HepG2 (cell line): ENCODE measurements around the gene NDUFS5. TPM values are rescaled to one million over a fixed set of nuclear protein-coding genes. Genes with fewer than 3 reads are reported as not detected.

Experiments used
- ELF3 ChIP-seq: IDR thresholded peaks from 2 replicates; pipeline ENCODE4 v1.6.1; 2016; ENCODE audit warnings: missing genetic modification reagents, missing compliant biosample characterization
- EZH2 ChIP-seq: conservative IDR thresholded peaks from 2 replicates; pipeline ENCODE4 v1.6.1; 2012; ENCODE audit warnings: mild to moderate bottlenecking, low read depth, low read length, moderate library complexity
- HCFC1 ChIP-seq: fragments of 150-350 bp; IDR thresholded peaks from 2 replicates; pipeline ENCODE4 v1.6.1; 2014; ENCODE audit warnings: low read depth, low read length
- HMG20A ChIP-seq: IDR thresholded peaks from 2 replicates; pipeline ENCODE4 v1.6.1; 2016; ENCODE audit warnings: borderline replicate concordance
- HNF1B ChIP-seq: sonication (generic); formaldehyde crosslinking; IDR thresholded peaks from 2 replicates; pipeline ENCODE4 v1.5.1; 2020; ENCODE audit warnings: mild to moderate bottlenecking, moderate library complexity, missing genetic modification reagents
- ISL2 ChIP-seq: sonication (generic); formaldehyde crosslinking; IDR thresholded peaks from 2 replicates; pipeline ENCODE4 v1.5.0; 2020; ENCODE audit warnings: missing genetic modification reagents
- JUNB ChIP-seq: sonication (generic); formaldehyde crosslinking; IDR thresholded peaks from 2 replicates; pipeline ENCODE4 v1.8.0; 2022; ENCODE audit warnings: missing genetic modification reagents, mild to moderate bottlenecking, borderline replicate concordance
- KDM4B ChIP-seq: sonication (generic); formaldehyde crosslinking; IDR thresholded peaks from 2 replicates; pipeline ENCODE4 v1.4.0; 2020; ENCODE audit warnings: missing genetic modification reagents
- MTF2 ChIP-seq: sonication (generic); formaldehyde crosslinking; IDR thresholded peaks from 2 replicates; pipeline ENCODE4 v1.5.0; 2020; ENCODE audit warnings: missing genetic modification reagents, borderline replicate concordance
- MZF1 ChIP-seq: sonication (generic); formaldehyde crosslinking; IDR thresholded peaks from 2 replicates; pipeline ENCODE4 v1.8.1; 2023; ENCODE audit warnings: mild to moderate bottlenecking, missing genetic modification reagents, borderline replicate concordance
- NCOR1 ChIP-seq: fragments of 200-600 bp; sonication (generic); IDR thresholded peaks from 2 replicates; pipeline ENCODE4 v1.7.0; 2017; ENCODE audit warnings: antibody characterized with exemption, low read length, borderline replicate concordance
- NR2F1 ChIP-seq, 2 experiments: fragments of 450-650 bp in 1 of 2; formaldehyde crosslinking in 1 of 2; IDR thresholded peaks; 2 replicates each; pipeline versions ENCODE4 v1.5.0 to v1.6.1; 2016 to 2020; ENCODE audit warnings: mild to moderate bottlenecking in 1 of 2, missing compliant biosample characterization in 1 of 2, missing genetic modification reagents in 1 of 2, moderate library complexity in 1 of 2
- PAXIP1 ChIP-seq: sonication (generic); formaldehyde crosslinking; conservative IDR thresholded peaks from 2 replicates; pipeline ENCODE4 v1.4.0; 2020; ENCODE audit warnings: mild to moderate bottlenecking, missing genetic modification reagents, moderate library complexity
- PHF8 ChIP-seq: sonication (generic); formaldehyde crosslinking; IDR thresholded peaks from 2 replicates; pipeline ENCODE4 v1.5.0; 2020; ENCODE audit warnings: missing genetic modification reagents
- POLR2AphosphoS5 ChIP-seq: IDR thresholded peaks from 2 replicates; pipeline ENCODE4 v1.6.1; 2012; ENCODE audit warnings: low read depth, low read length
- RFXANK ChIP-seq: IDR thresholded peaks from 2 replicates; pipeline ENCODE4 v1.6.1; 2016
- TBL1XR1 ChIP-seq: fragments of 150-350 bp; IDR thresholded peaks from 2 replicates; pipeline ENCODE4 v1.6.1; 2014; ENCODE audit warnings: borderline replicate concordance, low read length; ENCODE audit not compliant: partially characterized antibody
- TP53 ChIP-seq: sonication (generic); formaldehyde crosslinking; conservative IDR thresholded peaks from 2 replicates; pipeline ENCODE4 v1.4.0; 2020; ENCODE audit warnings: missing genetic modification reagents
- U2AF2 ChIP-seq: fragments of 200-400 bp; formaldehyde crosslinking; IDR thresholded peaks from 2 replicates; pipeline ENCODE4 v1.6.1; 2017; ENCODE audit warnings: low read depth, mild to moderate bottlenecking, low read length
- ZBTB25 ChIP-seq: IDR thresholded peaks from 2 replicates; pipeline ENCODE4 v1.6.1; 2018; ENCODE audit warnings: missing genetic modification reagents
- ZFP36L1 ChIP-seq: sonication (generic); formaldehyde crosslinking; IDR thresholded peaks from 2 replicates; pipeline ENCODE4 v1.8.0; 2022; ENCODE audit warnings: mild to moderate bottlenecking, missing genetic modification reagents, moderate library complexity
- ZFP37 ChIP-seq: sonication (generic); formaldehyde crosslinking; IDR thresholded peaks from 2 replicates; pipeline ENCODE4 v1.4.0; 2020; ENCODE audit warnings: missing genetic modification reagents, borderline replicate concordance
- ZNF331 ChIP-seq: sonication (generic); formaldehyde crosslinking; IDR thresholded peaks from 2 replicates; pipeline ENCODE4 v1.4.0; 2020; ENCODE audit warnings: missing genetic modification reagents
- ZNF569 ChIP-seq: sonication (generic); formaldehyde crosslinking; IDR thresholded peaks from 2 replicates; pipeline ENCODE4 v1.5.0; 2020; ENCODE audit warnings: mild to moderate bottlenecking, missing genetic modification reagents, moderate library complexity, borderline replicate concordance
- ZNF577 ChIP-seq: sonication (generic); formaldehyde crosslinking; IDR thresholded peaks from 2 replicates; pipeline ENCODE4 v1.4.0; 2020; ENCODE audit warnings: mild to moderate bottlenecking, low read depth, missing genetic modification reagents, borderline replicate concordance
- ZNF720 ChIP-seq: sonication (generic); formaldehyde crosslinking; IDR thresholded peaks from 2 replicates; pipeline ENCODE4 v1.4.0; 2020; ENCODE audit warnings: missing genetic modification reagents
- ZNF761 ChIP-seq: sonication (generic); formaldehyde crosslinking; conservative IDR thresholded peaks from 2 replicates; pipeline ENCODE4 v1.4.0; 2020; ENCODE audit warnings: mild to moderate bottlenecking, missing genetic modification reagents
- polyA plus RNA-seq, 8 experiments: library from polyadenylated mRNA; depleted of rRNA in 3 of 8; stranded (reverse) in 7 of 8; unstranded in 1 of 8; fragments of >200 nt; fragmentation: Illumina TruSeq in 4 of 8; extraction: Trizol in 4 of 8; gene quantifications; 2 replicates each; pipeline versions ENCODE4 v1.2.1 to v1.2.3, GENCODE V29; 2011 to 2016; ENCODE audit warnings: low read depth in 4 of 8, missing spikeins in 1 of 8, mixed read lengths in 1 of 8; ENCODE audit not compliant: insufficient read depth in 1 of 8
- total RNA-seq, 5 experiments: library from RNA; depleted of rRNA; stranded (reverse); fragments of >200 nt; fragmentation: Illumina TruSeq; extraction: Trizol; gene quantifications; 2 replicates each; pipeline ENCODE4 v1.2.3, GENCODE V29; 2016; ENCODE audit warnings: low read depth in 1 of 5

NDUFS5 gene
- total and polyA plus RNA-seq, 2 of the 13 experiments (the other 11 are each of a cell fraction or from before 2014, with no cell fraction given), result 263 to 466 TPM

DNA sequence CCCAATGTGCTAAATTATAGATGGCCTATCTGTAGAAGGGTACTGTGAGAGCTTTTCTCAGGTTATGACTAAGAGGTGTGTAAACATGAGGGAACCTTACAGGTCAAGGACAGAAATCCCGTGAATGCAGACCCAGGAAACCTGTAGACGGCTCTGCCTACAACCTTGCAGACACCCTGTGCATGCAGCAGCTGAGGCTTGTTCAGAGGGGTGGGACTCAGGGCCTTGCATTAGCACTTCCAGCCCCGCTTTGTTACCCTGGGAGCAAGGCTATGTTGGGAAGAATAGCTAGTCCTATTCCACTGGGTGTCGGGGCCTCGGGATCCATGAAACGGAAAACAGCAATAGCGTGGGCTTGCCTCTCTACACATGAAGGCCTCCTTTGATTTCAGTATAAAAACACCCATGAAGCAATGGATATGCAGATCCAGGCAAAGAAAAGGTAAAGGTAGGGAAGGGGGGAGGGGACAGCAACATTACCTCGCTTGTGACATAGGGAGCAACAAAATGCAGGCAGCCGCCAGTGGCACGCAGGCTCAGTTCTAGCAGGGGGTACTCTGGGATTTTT lies 9.5 kb upstream of the NDUFS5 start (continued):
- peak; percentile 51; the same call in 1 of the 2 replicates for TF ChIP-seq HNF1B (CRISPR knock-in tag)
- no peak for TF ChIP-seq HCFC1
- no peak for TF ChIP-seq MTF2
- no peak for TF ChIP-seq ZNF720
- TF ChIP-seq ZNF569, result no peak
- no peak for TF ChIP-seq ZFP37 (CRISPR knock-in tag)
- TF ChIP-seq HMG20A (CRISPR knock-in tag), result peak; percentile 84; the same call in 1 of the 2 replicates
- no peak for TF ChIP-seq KDM4B (CRISPR knock-in tag)
- TF ChIP-seq TBL1XR1, result no peak
- peak; percentile 41; the same call in 1 of the 2 replicates for TF ChIP-seq ELF3 (CRISPR knock-in tag)
- TF ChIP-seq RFXANK (CRISPR knock-in tag), result no peak
- TF ChIP-seq PAXIP1, result peak; percentile 67
- TF ChIP-seq EZH2, result no peak
- TF ChIP-seq ZBTB25 (CRISPR knock-in tag), result no peak
- TF ChIP-seq U2AF2, result no peak
- TF ChIP-seq TP53 (CRISPR knock-in tag), result no peak
- no peak for TF ChIP-seq ZNF761 (CRISPR knock-in tag)
- TF ChIP-seq ZNF577 (CRISPR knock-in tag), result no peak
- TF ChIP-seq PHF8 (CRISPR knock-in tag), result peak; percentile 22; the same call in 1 of the 2 replicates
- TF ChIP-seq NR2F1 (CRISPR knock-in tag; IDR thresholded peaks at IDR 0.05), result peak; percentile 84 to 95
- no peak for TF ChIP-seq ZFP36L1 (CRISPR knock-in tag)
- TF ChIP-seq MZF1 (CRISPR knock-in tag), result no peak
- no peak for TF ChIP-seq POLR2AphosphoS5
- peak; percentile 77; the same call in 1 of the 2 replicates for TF ChIP-seq JUNB (CRISPR knock-in tag)
- TF ChIP-seq NCOR1, result no peak
- 0 out of 2 replicates have a peak, but pooled peaks have one; percentile 38 for TF ChIP-seq ZNF331
- no peak for TF ChIP-seq ISL2 (CRISPR knock-in tag)
